ENCODE results near the gene DOCK11. TPM values are rescaled to one million over a fixed set of nuclear protein-coding genes. Genes with fewer than 3 reads are reported as not detected.

DOCK11 gene
- total and polyA plus RNA-seq, 2 of the 4 experiments (the other 2 are of a cell fraction): 3.9 to 13.1 TPM

GRCh38 chrX:118596390-118596789 lies 100.8 kb downstream of the DOCK11 start:
- Histone ChIP-seq H3K9me1 (ENCODE audit: insufficient read depth, low read length) (no peaks in the 10 kb centered on the region), H3K4ac (ENCODE audit: low read depth, low read length) (no peak overlapping the region), H3K36me3 (ENCODE audit: control insufficient read depth, insufficient read depth, low read length) (peaks cover 2% of the 10 kb centered on the region; the same call in 1 of the 2 replicates), H3K4me1 (ENCODE audit: control insufficient read depth, insufficient read depth, low read length) (peaks cover 2% of the 10 kb centered on the region; the same call in 1 of the 2 replicates), H3K14ac (replicated peaks; ENCODE audit: low read depth, low read length) (no peak overlapping the region), H2BK5ac (ENCODE audit: low read depth, low read length, poor library complexity, severe bottlenecking) (no peak overlapping the region), H3K4me2 (ENCODE audit: low read depth, low read length) (no peak overlapping the region), H3K56ac (ENCODE audit: extremely low read depth, insufficient read depth, low read length) (no peak overlapping the region), H3K9me3 (ENCODE audit: control insufficient read depth, insufficient read depth, low read length) (no peaks in the 10 kb centered on the region), H3K23ac (ENCODE audit: low read depth, low read length) (no peak overlapping the region), H3K27ac (ENCODE audit: insufficient read depth, low read length) (no peak overlapping the region), H3K18ac (ENCODE audit: low read depth, low read length) (no peak overlapping the region), H3K79me1 (ENCODE audit: low read depth in 1 of 2, low read length in 2 of 2) (no peaks in the 10 kb centered on the region), H4K8ac (ENCODE audit: low read depth in 2 of 2, low read length in 2 of 2) (no peak overlapping the region), H3K4me3 (ENCODE audit: insufficient read depth, low read depth, low read length) (no peak overlapping the region), H2BK15ac (ENCODE audit: low read depth, low read length) (no peak overlapping the region), H2AFZ (replicated peaks; ENCODE audit: low read length, poor library complexity) (no peak overlapping the region), H4K20me1 (ENCODE audit: insufficient read depth, low read length) (no peaks in the 10 kb centered on the region), H3K27me3 (ENCODE audit: control insufficient read depth, insufficient read depth, low read length) (no peaks in the 10 kb centered on the region), H2AK9ac (replicated peaks; ENCODE audit: low read depth, low read length, poor library complexity) (no peak overlapping the region), H2BK20ac (ENCODE audit: low read depth, low read length) (no peak overlapping the region), H4K91ac (ENCODE audit: insufficient read depth, low read depth, low read length) (no peak overlapping the region), H3K9ac (ENCODE audit: low read depth, low read length) (no peak overlapping the region), H4K5ac (ENCODE audit: low read depth, low read length) (no peak overlapping the region), H2AK5ac (ENCODE audit: low read depth, low read length) (no peak overlapping the region), H2BK120ac (ENCODE audit: low read depth, low read length) (no peak overlapping the region)
- in situ Hi-C loops (cut with MboI; ENCODE audit: low sequenced_read_pairs): no loop called here
- dilution Hi-C loops (cut with HindIII; ENCODE audit: low sequenced_read_pairs, unreplicated experiment): no loop called here
- ATAC-seq (ENCODE audit: low read depth) (no peak), DNase-seq (no peak)
- intact Hi-C loops (cut with micrococcal nuclease): no loop called here
- BruUV-seq (replicated peaks): no TSS peak
- no peak for TF ChIP-seq USF2 (IDR thresholded peaks at IDR 0.05; ENCODE audit: low read depth, low read length)
- TF ChIP-seq SMC3 (IDR thresholded peaks at IDR 0.05; ENCODE audit: low read depth, low read length): no peak
- no peak for TF ChIP-seq CTCF (conservative IDR thresholded peaks at IDR 0.05; ENCODE audit: low read depth, low read length)
- no peak for TF ChIP-seq BHLHE40 (IDR thresholded peaks at IDR 0.05; ENCODE audit: low read depth, low read length)
- CTCF ChIA-PET: no interaction called here
- POLR2A ChIA-PET (ENCODE audit: unreplicated experiment): no interaction called here
